Type B pancreatic cell (in vitro differentiated cells): ENCODE measurements around the gene FAM210B. TPM values are rescaled to one million over a fixed set of nuclear protein-coding genes. Genes with fewer than 3 reads are reported as not detected.
"Not testable (repeated sequence)": the region's sequence is repeated elsewhere in the genome, so short reads cannot be mapped to it uniquely, and the experiment has no call there.

Source experiments
- DNase-seq: peaks from one replicate; pipeline ENCODE4 v3.0.0; 2021; ENCODE audit warnings: mixed read lengths; ENCODE audit not compliant: unreplicated experiment; ENCODE audit errors: extremely low spot score
- H3K27ac Mint-ChIP-seq: 2 replicates; pipeline ENCODE4 v1.8.0; 2021; ENCODE audit warnings: mild to moderate bottlenecking, mixed read lengths
- H3K27me3 Mint-ChIP-seq: 2 replicates; pipeline ENCODE4 v1.8.0; 2021; ENCODE audit warnings: mixed read lengths
- H3K36me3 Mint-ChIP-seq: 2 replicates; pipeline ENCODE4 v1.8.0; 2021; ENCODE audit warnings: mixed read lengths
- H3K4me1 Mint-ChIP-seq: one replicate; pipeline ENCODE4 v1.8.0; 2021; ENCODE audit warnings: mixed read lengths; ENCODE audit not compliant: unreplicated experiment
- H3K4me3 Mint-ChIP-seq: 2 replicates; pipeline ENCODE4 v1.8.0; 2021; ENCODE audit warnings: mild to moderate bottlenecking, mixed read lengths
- H3K9me3 Mint-ChIP-seq: 2 replicates; pipeline ENCODE4 v1.8.0; 2021; ENCODE audit warnings: mixed read lengths
- total RNA-seq: library from RNA; stranded (reverse); gene quantifications from 2 replicates; pipeline ENCODE4 v1.2.1, GENCODE V29; 2021; ENCODE audit warnings: low replicate concordance
- TF ChIP-seq, protein P1 (sequence below): fragments of 200-600 bp; sonication (generic); conservative IDR thresholded peaks from 2 replicates; pipeline ENCODE4 v1.5.0; 2021; ENCODE audit warnings: antibody characterized with exemption, mild to moderate bottlenecking

The FAM210B gene
- total RNA-seq, 1 donor from 2014 or later: 58.3 TPM

DNA sequence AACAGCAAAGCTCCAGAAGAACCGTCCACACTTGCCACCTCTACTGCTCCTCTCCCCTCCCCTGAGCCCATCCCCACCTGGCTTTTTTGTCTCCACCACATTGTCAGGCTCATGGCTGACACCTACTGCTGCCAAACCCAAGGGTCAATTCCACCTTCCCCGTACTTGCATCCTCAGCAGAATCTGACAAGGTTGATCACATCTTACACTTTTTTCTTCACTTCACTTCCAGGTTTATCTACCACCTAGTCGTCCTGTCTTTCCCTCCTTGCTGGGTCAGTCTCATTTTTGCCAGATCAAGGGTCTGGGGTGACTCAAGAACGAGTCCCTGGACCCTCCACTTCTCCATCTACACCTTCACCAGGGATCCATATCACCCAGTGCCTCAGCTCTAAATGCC is 30.1 kb downstream of the FAM210B start:
- H3K9me3 Mint-ChIP-seq: no peaks in the 10 kb centered on the region
- no peak overlapping the region for H3K4me3 Mint-ChIP-seq
- H3K27ac Mint-ChIP-seq: no peak overlapping the region
- TF ChIP-seq, protein P1, sequence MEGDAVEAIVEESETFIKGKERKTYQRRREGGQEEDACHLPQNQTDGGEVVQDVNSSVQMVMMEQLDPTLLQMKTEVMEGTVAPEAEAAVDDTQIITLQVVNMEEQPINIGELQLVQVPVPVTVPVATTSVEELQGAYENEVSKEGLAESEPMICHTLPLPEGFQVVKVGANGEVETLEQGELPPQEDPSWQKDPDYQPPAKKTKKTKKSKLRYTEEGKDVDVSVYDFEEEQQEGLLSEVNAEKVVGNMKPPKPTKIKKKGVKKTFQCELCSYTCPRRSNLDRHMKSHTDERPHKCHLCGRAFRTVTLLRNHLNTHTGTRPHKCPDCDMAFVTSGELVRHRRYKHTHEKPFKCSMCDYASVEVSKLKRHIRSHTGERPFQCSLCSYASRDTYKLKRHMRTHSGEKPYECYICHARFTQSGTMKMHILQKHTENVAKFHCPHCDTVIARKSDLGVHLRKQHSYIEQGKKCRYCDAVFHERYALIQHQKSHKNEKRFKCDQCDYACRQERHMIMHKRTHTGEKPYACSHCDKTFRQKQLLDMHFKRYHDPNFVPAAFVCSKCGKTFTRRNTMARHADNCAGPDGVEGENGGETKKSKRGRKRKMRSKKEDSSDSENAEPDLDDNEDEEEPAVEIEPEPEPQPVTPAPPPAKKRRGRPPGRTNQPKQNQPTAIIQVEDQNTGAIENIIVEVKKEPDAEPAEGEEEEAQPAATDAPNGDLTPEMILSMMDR: no peak
- no peak for DNase-seq
- peaks cover 30% of the 10 kb centered on the region for H3K4me1 Mint-ChIP-seq
- no peaks in the 10 kb centered on the region for H3K27me3 Mint-ChIP-seq
- H3K36me3 Mint-ChIP-seq: peaks cover 27% of the 10 kb centered on the region

DNA sequence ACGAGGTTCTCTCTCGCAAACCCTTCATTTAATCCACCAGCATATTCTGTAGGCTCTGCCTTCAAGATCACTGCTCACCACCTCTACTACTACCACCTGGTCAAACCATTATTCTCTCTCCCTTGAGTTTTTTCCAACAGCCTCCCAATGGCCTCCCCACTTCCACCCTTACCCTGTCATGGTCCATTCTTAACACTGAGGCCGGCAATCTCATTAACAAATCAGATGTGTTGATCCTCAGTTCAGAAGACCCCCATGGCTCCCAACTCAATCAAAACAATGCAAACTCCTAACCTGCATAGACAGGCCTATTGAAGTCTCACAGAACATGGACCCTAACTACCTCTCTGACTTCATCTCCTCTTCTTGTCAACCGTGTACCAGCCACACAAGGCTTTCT is 31.0 kb downstream of the FAM210B start:
- H3K27me3 Mint-ChIP-seq: no peaks in the 10 kb centered on the region
- peak overlapping the region; percentile 30 for H3K4me3 Mint-ChIP-seq
- DNase-seq: no peak
- peaks cover 24% of the 10 kb centered on the region for H3K36me3 Mint-ChIP-seq
- TF ChIP-seq, protein P1: no peak
- H3K9me3 Mint-ChIP-seq: no peaks in the 10 kb centered on the region
- H3K4me1 Mint-ChIP-seq: peaks cover 30% of the 10 kb centered on the region
- H3K27ac Mint-ChIP-seq: no peak overlapping the region

DNA sequence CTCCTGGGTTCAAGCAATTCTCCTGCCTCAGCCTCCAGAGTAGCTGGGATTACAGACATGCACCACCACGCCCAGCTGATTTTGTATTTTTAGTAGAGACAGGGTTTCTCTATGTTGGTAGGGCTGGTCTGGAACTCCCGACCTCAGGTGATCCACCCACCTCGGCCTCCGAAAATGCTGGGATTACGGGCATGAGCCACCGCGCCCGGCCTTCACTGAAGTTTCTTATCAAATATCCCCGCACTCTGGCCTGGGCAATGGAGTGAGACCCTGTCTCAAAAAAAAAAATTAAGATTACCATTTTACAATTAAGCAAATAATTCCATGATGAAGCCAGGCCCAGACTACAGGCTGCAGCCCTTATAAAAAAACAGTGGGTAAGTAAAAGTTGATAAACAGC is 31.6 kb downstream of the FAM210B start:
- H3K36me3 Mint-ChIP-seq: peaks cover 23% of the 10 kb centered on the region
- not testable (repeated sequence) for H3K9me3 Mint-ChIP-seq

DNA sequence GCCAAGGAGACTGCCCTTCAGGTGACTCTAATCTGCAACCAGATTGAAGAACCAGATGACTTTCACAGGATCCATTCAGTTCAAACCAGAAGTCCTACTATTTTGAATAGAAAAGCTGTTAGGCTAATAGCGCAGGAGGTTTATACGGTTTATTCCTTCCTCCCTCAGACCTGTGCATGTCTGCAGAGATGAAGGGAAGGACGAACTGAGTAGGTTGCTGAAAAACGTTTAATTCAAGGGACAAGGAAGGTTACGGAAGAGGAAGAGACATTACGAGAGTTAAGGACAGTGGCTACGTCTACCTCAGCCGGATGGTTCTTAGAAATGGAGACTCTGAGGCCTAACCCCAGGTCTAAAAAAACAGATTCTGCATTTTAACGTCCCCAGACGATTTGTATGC is 32.3 kb downstream of the FAM210B start:
- Mint-ChIP-seq H3K4me3 (no peak overlapping the region), H3K9me3 (no peaks in the 10 kb centered on the region), H3K36me3 (peaks cover 29% of the 10 kb centered on the region), H3K4me1 (peaks cover 30% of the 10 kb centered on the region), H3K27me3 (no peaks in the 10 kb centered on the region), H3K27ac (peak overlapping the region; percentile 59)
- TF ChIP-seq, protein P1: no peak
- no peak for DNase-seq

More for the DNA sequence above, 31.6 kb downstream of the FAM210B start:
- DNase-seq, H3K4me3 Mint-ChIP-seq, H3K27ac Mint-ChIP-seq, H3K27me3 Mint-ChIP-seq: not testable (repeated sequence)
- peaks cover 30% of the 10 kb centered on the region for H3K4me1 Mint-ChIP-seq

DNA sequence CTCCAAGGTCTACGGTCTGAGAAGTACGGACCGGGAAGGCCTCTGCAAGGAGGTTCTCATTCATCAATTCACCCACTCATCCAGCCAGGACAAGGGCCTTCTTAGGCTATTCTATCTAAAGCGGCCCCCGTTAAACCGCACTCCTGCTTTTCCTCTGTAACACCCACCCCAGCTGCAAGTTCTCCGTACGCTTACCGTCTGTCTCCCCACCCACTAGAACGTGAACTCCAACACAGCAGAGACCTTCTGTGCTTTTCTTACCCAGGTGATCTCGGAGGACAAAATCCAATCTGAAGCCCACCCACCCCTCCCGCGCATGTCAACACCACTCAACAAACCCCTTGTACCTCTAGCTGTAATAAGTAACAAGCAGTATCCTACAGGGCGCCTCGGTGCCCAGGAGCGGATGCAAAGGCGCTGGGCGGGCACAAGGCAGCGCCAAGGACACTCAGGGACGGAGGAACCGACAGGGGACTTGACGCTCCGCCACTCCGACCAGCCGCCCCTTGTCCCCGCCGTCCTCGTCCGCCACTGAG is 32.9 kb downstream of the FAM210B start:
- Mint-ChIP-seq H3K27ac (no peak overlapping the region), H3K27me3 (no peaks in the 10 kb centered on the region), H3K4me3 (no peak overlapping the region), H3K9me3 (no peaks in the 10 kb centered on the region), H3K36me3 (peaks cover 23% of the 10 kb centered on the region), H3K4me1 (peaks cover 30% of the 10 kb centered on the region)
- TF ChIP-seq, protein P1: no peak
- DNase-seq: no peak

DNA sequence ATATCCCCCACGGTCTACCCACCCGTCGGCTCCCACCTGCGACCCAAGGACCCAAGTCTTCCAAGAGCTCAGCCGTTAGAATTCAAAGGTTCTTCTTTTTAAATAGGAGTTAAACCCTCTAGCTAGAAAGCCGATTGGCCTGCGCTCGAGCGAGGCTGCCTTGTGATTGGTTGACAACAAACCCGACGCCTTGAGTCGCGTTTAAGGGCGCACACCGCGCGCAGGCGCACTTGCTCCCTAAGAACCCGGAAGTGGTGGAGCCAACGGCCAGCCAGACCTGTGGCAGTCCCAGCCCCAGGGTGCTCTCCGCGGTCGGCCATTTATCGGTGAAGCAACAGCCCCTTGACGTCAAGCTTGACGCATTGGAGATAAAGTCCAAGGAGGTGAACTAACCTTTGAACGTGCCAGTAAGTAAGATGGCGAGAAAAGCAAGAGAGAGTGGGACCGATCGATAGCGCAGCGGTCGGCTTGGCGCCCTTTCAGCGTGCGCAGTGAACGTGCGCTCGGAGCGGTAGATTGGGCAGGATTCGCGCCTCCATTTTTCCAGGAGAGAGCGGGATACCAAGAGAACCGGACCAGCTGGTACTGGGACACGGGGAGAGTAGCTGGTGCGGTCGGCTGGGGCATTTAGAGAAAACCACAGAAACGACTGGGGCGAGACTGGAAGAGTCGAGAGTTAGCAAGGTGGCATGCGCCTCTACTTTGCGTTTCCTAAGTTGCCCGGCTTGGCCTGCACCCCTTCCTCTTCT is 33.5 kb downstream of the FAM210B start, which contains the start of the genes AURKA and CSTF1:
Gene AURKA, minus strand, starts transcription at position 84 of the 749 bp plus-strand sequence. CDS start 4,018 bp downstream, outside the sequence.
Gene CSTF1, plus strand, starts transcription at position 514 of the 749 bp plus-strand sequence. CDS start 2,908 bp downstream, outside the sequence.
- DNase-seq: peak; percentile 99
- no peaks in the 10 kb centered on the region for H3K27me3 Mint-ChIP-seq
- H3K4me3 Mint-ChIP-seq: no peak within 1 kb of the TSS
- peaks cover 22% of the 10 kb centered on the region for H3K36me3 Mint-ChIP-seq
- TF ChIP-seq, protein P1: no peak
- H3K9me3 Mint-ChIP-seq: no peaks in the 10 kb centered on the region
- H3K4me1 Mint-ChIP-seq: peaks cover 30% of the 10 kb centered on the region
- H3K27ac Mint-ChIP-seq: peak within 1 kb of the TSS; percentile 59
